NB4 (cell line): ENCODE measurements around the gene NFASC.

Experiments
- POLR2A ChIP-seq: IDR thresholded peaks from 2 replicates; pipeline ENCODE4 v1.6.1; 2011; ENCODE audit warnings: mild to moderate bottlenecking; ENCODE audit not compliant: insufficient read length; ENCODE audit errors: extremely low read depth
- TF ChIP-seq, protein P1 (sequence below): IDR thresholded peaks from one replicate; pipeline ENCODE4 v1.5.1; 2012; ENCODE audit warnings: low read depth, low read length

DNA sequence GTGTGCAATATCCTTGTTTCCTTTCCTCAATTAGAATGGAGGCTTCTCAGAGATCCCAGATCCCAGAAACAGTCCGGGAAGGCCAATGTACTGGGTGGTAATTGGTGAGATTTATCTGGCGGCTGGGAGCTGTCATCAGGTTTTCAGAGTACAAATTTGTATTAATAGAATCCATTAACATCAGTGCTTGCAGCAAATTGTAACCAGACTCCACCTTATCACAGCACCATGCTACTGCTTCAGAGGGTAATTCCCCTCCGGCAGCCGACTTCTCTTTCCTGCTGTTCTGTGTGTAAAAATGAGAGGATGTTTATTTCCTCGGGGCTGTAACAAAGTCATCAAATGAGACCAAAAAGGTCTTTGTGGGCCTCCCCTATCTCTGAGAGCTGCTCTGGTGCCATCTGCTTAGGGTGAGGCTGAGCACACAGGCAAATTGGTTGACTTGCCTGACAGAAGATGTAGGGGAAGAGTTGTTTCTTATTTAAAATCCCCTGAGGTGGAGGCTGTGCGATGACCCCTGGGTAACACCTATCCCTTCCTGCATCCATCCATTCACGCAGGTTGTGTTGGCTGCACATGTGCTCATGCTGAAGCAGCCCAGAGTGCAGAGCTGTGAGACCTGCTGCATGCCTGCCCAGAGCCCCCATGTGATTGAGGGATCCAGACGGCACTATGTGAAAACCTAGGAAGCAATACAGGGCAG, 19.2 kb downstream of the NFASC start:
- no peak for TF ChIP-seq POLR2A
- TF ChIP-seq, protein P1, sequence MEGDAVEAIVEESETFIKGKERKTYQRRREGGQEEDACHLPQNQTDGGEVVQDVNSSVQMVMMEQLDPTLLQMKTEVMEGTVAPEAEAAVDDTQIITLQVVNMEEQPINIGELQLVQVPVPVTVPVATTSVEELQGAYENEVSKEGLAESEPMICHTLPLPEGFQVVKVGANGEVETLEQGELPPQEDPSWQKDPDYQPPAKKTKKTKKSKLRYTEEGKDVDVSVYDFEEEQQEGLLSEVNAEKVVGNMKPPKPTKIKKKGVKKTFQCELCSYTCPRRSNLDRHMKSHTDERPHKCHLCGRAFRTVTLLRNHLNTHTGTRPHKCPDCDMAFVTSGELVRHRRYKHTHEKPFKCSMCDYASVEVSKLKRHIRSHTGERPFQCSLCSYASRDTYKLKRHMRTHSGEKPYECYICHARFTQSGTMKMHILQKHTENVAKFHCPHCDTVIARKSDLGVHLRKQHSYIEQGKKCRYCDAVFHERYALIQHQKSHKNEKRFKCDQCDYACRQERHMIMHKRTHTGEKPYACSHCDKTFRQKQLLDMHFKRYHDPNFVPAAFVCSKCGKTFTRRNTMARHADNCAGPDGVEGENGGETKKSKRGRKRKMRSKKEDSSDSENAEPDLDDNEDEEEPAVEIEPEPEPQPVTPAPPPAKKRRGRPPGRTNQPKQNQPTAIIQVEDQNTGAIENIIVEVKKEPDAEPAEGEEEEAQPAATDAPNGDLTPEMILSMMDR = no peak
